Measurements from ENCODE around the gene P3R3URF.

GRCh38 chr1:46203738-46204405 is 27.6 kb upstream of the P3R3URF start:
- TF ChIP-seq EZH2 (IDR thresholded peaks at IDR 0.05; ENCODE audit: insufficient read depth, low read length): no peak
- TF ChIP-seq, protein P1, sequence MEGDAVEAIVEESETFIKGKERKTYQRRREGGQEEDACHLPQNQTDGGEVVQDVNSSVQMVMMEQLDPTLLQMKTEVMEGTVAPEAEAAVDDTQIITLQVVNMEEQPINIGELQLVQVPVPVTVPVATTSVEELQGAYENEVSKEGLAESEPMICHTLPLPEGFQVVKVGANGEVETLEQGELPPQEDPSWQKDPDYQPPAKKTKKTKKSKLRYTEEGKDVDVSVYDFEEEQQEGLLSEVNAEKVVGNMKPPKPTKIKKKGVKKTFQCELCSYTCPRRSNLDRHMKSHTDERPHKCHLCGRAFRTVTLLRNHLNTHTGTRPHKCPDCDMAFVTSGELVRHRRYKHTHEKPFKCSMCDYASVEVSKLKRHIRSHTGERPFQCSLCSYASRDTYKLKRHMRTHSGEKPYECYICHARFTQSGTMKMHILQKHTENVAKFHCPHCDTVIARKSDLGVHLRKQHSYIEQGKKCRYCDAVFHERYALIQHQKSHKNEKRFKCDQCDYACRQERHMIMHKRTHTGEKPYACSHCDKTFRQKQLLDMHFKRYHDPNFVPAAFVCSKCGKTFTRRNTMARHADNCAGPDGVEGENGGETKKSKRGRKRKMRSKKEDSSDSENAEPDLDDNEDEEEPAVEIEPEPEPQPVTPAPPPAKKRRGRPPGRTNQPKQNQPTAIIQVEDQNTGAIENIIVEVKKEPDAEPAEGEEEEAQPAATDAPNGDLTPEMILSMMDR (IDR thresholded peaks at IDR 0.05; ENCODE audit: insufficient read depth, low read depth, low read length): no peak
